OCI-LY1 (cell line): ENCODE data around the gene NLN.

Experiments used
- EZH2 ChIP-seq: fragments of 200-600 bp; sonication (generic), shearing (Covaris generic); IDR thresholded peaks from 2 replicates; pipeline ENCODE4 v1.8.0; 2017; ENCODE audit warnings: borderline replicate concordance, mixed run types, mild to moderate bottlenecking, antibody characterized with exemption, low read length, moderate library complexity, mixed read lengths
- TF ChIP-seq, protein P1 (sequence below): fragments of 200-600 bp; sonication (generic), shearing (Covaris generic); IDR thresholded peaks from 2 replicates; pipeline ENCODE4 v1.5.1; 2017; ENCODE audit warnings: mild to moderate bottlenecking, antibody characterized with exemption, low read length, moderate library complexity, mixed read lengths

DNA sequence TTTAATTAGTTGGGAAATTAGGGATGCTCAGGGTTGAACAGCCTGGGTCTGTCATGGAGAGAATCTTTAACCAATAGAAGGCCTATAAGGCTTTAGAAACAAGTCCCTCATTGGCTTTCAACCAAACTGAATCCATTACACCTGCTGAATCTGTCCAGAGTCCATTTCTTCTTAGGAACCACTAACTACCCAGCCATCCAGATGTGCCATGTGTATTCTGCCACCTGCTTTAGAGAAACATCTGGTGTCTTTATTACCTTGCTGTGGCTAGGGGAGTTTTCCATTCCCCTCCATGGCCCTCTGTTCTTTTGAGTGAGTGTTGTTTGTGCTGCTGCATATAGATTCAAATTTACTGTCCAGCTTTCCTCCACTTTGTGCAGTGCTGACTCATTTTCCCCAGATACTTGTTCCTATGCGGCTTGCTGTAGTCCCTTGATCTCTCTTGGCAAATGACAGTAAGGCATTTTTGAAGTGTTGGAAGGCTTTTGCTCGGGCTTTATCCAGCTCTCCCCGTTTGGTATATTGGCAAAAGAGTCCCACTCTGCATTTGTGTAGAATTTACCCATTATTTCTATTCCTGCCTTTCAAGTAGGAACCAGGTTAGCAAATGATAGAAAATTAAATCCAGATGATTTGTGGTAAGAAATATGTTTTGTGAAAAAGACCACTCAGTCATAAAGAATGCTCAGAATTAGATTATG is 54.6 kb downstream of the NLN start:
- TF ChIP-seq, protein P1, sequence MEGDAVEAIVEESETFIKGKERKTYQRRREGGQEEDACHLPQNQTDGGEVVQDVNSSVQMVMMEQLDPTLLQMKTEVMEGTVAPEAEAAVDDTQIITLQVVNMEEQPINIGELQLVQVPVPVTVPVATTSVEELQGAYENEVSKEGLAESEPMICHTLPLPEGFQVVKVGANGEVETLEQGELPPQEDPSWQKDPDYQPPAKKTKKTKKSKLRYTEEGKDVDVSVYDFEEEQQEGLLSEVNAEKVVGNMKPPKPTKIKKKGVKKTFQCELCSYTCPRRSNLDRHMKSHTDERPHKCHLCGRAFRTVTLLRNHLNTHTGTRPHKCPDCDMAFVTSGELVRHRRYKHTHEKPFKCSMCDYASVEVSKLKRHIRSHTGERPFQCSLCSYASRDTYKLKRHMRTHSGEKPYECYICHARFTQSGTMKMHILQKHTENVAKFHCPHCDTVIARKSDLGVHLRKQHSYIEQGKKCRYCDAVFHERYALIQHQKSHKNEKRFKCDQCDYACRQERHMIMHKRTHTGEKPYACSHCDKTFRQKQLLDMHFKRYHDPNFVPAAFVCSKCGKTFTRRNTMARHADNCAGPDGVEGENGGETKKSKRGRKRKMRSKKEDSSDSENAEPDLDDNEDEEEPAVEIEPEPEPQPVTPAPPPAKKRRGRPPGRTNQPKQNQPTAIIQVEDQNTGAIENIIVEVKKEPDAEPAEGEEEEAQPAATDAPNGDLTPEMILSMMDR, result no peak
- no peak for TF ChIP-seq EZH2
